ENCODE measurements around the gene BTRC.
A peak's percentile ranks its signal among the peaks of the same experiment; 100 is the strongest.

BTRC gene

GRCh38 chr10:101569323-101569621, 215.3 kb downstream of the BTRC start:
- Mint-ChIP-seq H3K27ac (no peak overlapping the region), H3K9me3 (no peaks in the 10 kb centered on the region), H3K36me3 (ENCODE audit: low read depth) (no peaks in the 10 kb centered on the region), H3K4me1 (peaks cover 14% of the 10 kb centered on the region), H3K27me3 (peaks cover 50% of the 10 kb centered on the region), H3K4me3 (peak overlapping the region; percentile 70)
- ATAC-seq (no peak), DNase-seq (no peak)

GRCh38 chr10:101569622-101570427, 215.9 kb downstream of the BTRC start:
- Mint-ChIP-seq H3K27me3 (peaks cover 47% of the 10 kb centered on the region), H3K27ac (no peak overlapping the region), H3K4me1 (peaks cover 14% of the 10 kb centered on the region), H3K9me3 (no peaks in the 10 kb centered on the region), H3K36me3 (ENCODE audit: low read depth) (no peaks in the 10 kb centered on the region), H3K4me3 (peak overlapping the region; percentile 70)
- DNase-seq (peak; percentile 88), ATAC-seq (peak; percentile 73)

GRCh38 chr10:101570428-101571270, 216.7 kb downstream of the BTRC start:
- Mint-ChIP-seq H3K27me3 (peaks cover 41% of the 10 kb centered on the region), H3K4me1 (peaks cover 14% of the 10 kb centered on the region), H3K4me3 (peak overlapping the region; percentile 40), H3K36me3 (ENCODE audit: low read depth) (no peaks in the 10 kb centered on the region), H3K9me3 (no peaks in the 10 kb centered on the region), H3K27ac (no peak overlapping the region)
- no peak for DNase-seq
- ATAC-seq: no peak

GRCh38 chr10:101571271-101571925, 217.4 kb downstream of the BTRC start:
- Mint-ChIP-seq H3K9me3 (no peaks in the 10 kb centered on the region), H3K27me3 (peaks cover 33% of the 10 kb centered on the region), H3K4me1 (peaks cover 11% of the 10 kb centered on the region), H3K27ac (no peak overlapping the region), H3K4me3 (no peak overlapping the region), H3K36me3 (ENCODE audit: low read depth) (no peaks in the 10 kb centered on the region)
- ATAC-seq: no peak
- DNase-seq: no peak

GRCh38 chr10:101572126-101572525, 218.2 kb downstream of the BTRC start:
- DNase-seq: no peak
- Mint-ChIP-seq H3K4me1 (peaks cover 7% of the 10 kb centered on the region), H3K4me3 (no peak overlapping the region), H3K36me3 (ENCODE audit: low read depth) (no peaks in the 10 kb centered on the region), H3K27me3 (peaks cover 28% of the 10 kb centered on the region), H3K9me3 (no peaks in the 10 kb centered on the region), H3K27ac (no peak overlapping the region)
- ATAC-seq: no peak

- Mint-ChIP-seq H3K27me3 (peaks cover 22% of the 10 kb centered on the region), H3K4me1 (peaks cover 4% of the 10 kb centered on the region), H3K4me3 (no peak overlapping the region), H3K9me3 (no peaks in the 10 kb centered on the region), H3K27ac (no peak overlapping the region), H3K36me3 (ENCODE audit: low read depth) (no peaks in the 10 kb centered on the region)
- no peak for ATAC-seq
- no peak for DNase-seq
Observed at GRCh38 chr10:101572785-101573184, 218.8 kb downstream of the BTRC start.

GRCh38 chr10:101573885-101574753, 220.2 kb downstream of the BTRC start:
- ATAC-seq (no peak), DNase-seq (no peak)
- Mint-ChIP-seq H3K36me3 (ENCODE audit: low read depth) (peaks cover 3% of the 10 kb centered on the region), H3K4me3 (no peak overlapping the region), H3K27ac (no peak overlapping the region), H3K27me3 (peaks cover 10% of the 10 kb centered on the region), H3K4me1 (peaks cover 4% of the 10 kb centered on the region), H3K9me3 (no peaks in the 10 kb centered on the region)

GRCh38 chr10:101575091-101575490, 221.1 kb downstream of the BTRC start:
- Mint-ChIP-seq H3K9me3 (no peaks in the 10 kb centered on the region), H3K27me3 (peaks cover 2% of the 10 kb centered on the region), H3K36me3 (ENCODE audit: low read depth) (peaks cover 3% of the 10 kb centered on the region), H3K4me1 (no peaks in the 10 kb centered on the region), H3K27ac (no peak overlapping the region), H3K4me3 (no peak overlapping the region)
- ATAC-seq (no peak), DNase-seq (no peak)

- no peaks in the 10 kb centered on the region for H3K4me1 Mint-ChIP-seq
- no peak for DNase-seq
- peaks cover 2% of the 10 kb centered on the region for H3K27me3 Mint-ChIP-seq
- H3K36me3 Mint-ChIP-seq (ENCODE audit: low read depth): peaks cover 5% of the 10 kb centered on the region
- H3K4me3 Mint-ChIP-seq: no peak overlapping the region
- H3K9me3 Mint-ChIP-seq: no peaks in the 10 kb centered on the region
- H3K27ac Mint-ChIP-seq: no peak overlapping the region
- ATAC-seq: no peak
Observed at GRCh38 chr10:101575580-101576210, 221.7 kb downstream of the BTRC start.

- Mint-ChIP-seq H3K27me3 (no peaks in the 10 kb centered on the region), H3K4me3 (no peak overlapping the region), H3K4me1 (no peaks in the 10 kb centered on the region), H3K9me3 (no peaks in the 10 kb centered on the region), H3K36me3 (ENCODE audit: low read depth) (peaks cover 5% of the 10 kb centered on the region), H3K27ac (no peak overlapping the region)
- ATAC-seq (no peak), DNase-seq (no peak)
Observed at GRCh38 chr10:101576211-101576863, 222.4 kb downstream of the BTRC start.

- Mint-ChIP-seq H3K9me3 (no peaks in the 10 kb centered on the region), H3K27ac (no peak overlapping the region), H3K4me1 (no peaks in the 10 kb centered on the region), H3K27me3 (no peaks in the 10 kb centered on the region), H3K4me3 (no peak overlapping the region), H3K36me3 (ENCODE audit: low read depth) (peaks cover 5% of the 10 kb centered on the region)
- DNase-seq: no peak
- ATAC-seq: no peak
Observed at GRCh38 chr10:101577121-101577871, 223.3 kb downstream of the BTRC start.

- no peak overlapping the region for H3K4me3 Mint-ChIP-seq
- H3K27ac Mint-ChIP-seq: no peak overlapping the region
- DNase-seq (no peak), ATAC-seq (no peak)
- H3K9me3 Mint-ChIP-seq: no peaks in the 10 kb centered on the region
- peaks cover 5% of the 10 kb centered on the region for H3K36me3 Mint-ChIP-seq (ENCODE audit: low read depth)
- H3K27me3 Mint-ChIP-seq: no peaks in the 10 kb centered on the region
- H3K4me1 Mint-ChIP-seq: no peaks in the 10 kb centered on the region
Observed at GRCh38 chr10:101578192-101578591, 224.2 kb downstream of the BTRC start.
